Right kidney (tissue), 1 donor: Measurements from ENCODE around the gene CAPN11.
"Not testable (repeated sequence)": the region's sequence is repeated elsewhere in the genome, so short reads cannot be mapped to it uniquely, and the experiment has no call there.

Source experiments
- DNase-seq: peaks from one replicate; pipeline ENCODE4 v3.0.0-alpha.2; 2016

Gene CAPN11

GRCh38 chr6:44182911-44183390 is 24.3 kb downstream of the CAPN11 start:
- no peak for DNase-seq

DNA sequence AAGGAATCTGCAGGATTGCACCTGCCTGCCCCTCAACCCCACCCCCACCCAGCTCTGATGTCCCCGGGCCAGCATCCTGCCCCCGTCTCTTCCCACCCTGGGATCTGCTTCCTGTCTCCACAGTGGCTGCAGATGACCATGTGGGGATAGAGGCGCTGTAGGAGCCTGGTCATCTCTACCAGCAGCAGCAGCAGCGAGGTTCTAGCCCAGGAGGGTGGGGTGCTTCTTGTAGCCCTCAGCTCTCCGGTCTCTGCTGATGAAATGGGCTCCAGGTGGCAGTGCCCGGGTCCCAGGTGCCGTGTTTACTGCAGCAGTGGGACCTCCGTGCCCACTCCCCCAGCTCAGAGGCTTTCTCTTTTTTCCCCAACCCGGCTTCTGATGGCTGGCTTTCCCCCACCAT is 25.2 kb downstream of the CAPN11 start:
- DNase-seq = no peak

GRCh38 chr6:44185356-44185755 is 26.7 kb downstream of the CAPN11 start:
- not testable (repeated sequence) for DNase-seq

- no peak for DNase-seq
Measured at GRCh38 chr6:44185953-44186634, 27.5 kb downstream of the CAPN11 start.

DNA sequence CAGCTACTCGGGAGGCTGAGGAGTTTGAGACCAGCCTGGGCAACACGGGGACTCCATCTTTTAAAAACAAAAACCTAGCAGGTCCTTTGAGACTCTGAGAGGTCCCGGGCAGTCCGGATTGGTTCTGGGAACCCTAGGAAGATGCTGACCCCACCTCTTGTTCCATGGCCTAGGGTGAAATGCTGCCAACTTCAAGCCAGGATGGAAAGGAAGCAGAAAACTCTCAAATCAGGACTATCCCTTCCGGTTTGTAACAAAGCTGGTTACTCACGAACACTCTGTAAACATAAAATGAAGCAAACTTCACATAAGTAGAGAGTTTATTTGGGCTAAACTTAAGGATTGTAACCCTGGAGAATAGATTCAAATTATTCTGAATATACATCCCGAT is 28.0 kb downstream of the CAPN11 start:
- no peak for DNase-seq

- no peak for DNase-seq
Measured at GRCh38 chr6:44188819-44189218, 30.2 kb downstream of the CAPN11 start.

DNA sequence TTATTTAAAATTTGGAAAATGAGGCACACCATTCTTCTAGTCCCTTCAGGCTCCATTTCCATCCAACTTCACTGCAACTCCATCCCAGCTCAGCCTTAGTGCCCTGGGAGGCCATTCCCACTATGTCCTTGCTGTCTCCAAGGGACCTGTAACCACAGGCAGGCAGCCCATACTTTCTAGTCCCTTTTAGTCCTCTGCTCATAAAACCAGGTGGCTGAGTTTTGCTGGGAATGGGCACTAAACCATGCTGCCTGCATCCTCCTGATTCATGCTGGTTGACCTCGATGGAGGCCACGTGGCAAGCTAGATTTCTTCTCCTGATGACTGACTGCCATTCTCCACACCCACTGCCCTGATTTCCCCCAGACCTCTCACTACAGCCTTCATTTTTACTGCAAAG is 30.6 kb downstream of the CAPN11 start:
- no peak for DNase-seq

DNA sequence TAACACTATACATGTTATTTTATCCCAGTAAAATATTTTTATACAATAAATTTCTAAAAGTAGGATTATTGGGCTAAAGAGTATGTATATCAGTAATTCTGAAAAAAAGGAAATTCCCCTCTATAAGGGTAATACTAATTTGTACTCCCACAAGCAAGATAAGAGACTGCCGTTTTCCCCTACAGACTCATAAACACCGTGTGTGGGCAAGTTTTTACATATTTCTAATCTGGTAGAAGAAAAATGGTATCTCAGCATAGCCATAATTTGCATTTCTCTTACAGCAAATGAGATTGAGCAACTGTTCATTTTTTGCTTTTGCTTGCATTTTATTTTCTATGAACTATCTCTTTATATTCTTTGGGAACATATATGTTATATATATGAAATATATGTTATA is 32.1 kb downstream of the CAPN11 start:
- no peak for DNase-seq

GRCh38 chr6:44192428-44193041 is 33.9 kb downstream of the CAPN11 start:
- no peak for DNase-seq

- no peak for DNase-seq
Measured at GRCh38 chr6:44193307-44193910, 34.8 kb downstream of the CAPN11 start.

DNA sequence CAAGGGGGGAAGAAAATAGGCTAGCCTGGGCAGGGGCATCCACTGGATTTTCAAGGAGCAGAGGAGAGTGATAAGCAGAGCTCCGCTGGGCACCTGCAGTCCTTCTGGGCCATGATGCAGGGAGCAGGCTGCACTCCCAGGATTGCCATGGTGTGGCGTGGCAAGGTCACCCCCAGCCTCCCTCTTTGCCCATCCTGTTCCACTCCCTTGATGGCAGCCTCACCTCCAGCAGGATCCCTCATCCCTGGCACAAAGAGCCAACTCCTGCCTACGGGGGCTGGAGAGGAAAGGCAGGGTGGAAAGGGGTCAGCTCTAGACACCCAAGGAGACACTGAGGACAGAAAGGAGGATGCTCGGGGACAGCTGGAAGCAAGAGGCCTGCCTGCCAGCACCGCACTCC is 35.7 kb downstream of the CAPN11 start:
- no peak for DNase-seq

DNA sequence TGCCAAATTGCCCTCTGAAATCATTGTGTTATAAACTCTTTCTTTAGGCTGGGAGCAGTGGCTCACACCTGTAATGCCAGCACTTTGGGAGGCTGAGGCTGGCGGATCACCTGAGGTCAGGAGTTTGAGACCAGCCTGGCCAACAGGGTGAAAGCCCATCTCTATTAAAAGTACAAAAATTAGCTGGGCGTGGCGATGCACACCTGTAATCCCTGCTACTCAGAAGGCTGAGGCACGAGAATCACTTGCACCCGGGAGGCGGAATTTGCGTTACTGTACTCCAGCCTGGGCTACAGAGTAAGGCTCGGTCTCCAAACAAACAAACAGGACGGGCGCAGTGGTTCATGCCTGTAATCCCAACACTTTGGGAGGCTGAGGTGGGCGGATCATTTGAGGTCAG is 37.7 kb downstream of the CAPN11 start:
- not testable (repeated sequence) for DNase-seq

DNA sequence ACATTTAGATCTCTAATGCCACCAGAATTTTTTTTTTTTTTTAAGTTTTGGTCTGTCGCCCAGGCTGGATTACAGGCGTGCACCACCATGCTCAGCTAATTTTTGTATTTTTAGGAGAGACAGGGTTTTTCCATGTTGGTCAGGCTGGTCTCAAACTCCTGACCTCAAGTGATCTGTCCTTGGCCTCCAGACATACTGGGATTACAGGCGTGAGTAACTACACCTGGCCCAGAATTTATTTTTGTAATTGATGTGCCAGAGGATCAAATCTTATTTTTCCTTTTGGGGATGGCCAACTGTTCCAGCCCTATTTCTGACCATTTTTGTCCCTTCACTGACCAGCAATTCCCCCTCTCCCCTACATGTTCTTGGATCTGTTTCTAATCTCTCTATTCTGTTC is 40.1 kb downstream of the CAPN11 start:
- no peak for DNase-seq

- no peak for DNase-seq
Measured at GRCh38 chr6:44199883-44200282, 41.3 kb downstream of the CAPN11 start.

DNA sequence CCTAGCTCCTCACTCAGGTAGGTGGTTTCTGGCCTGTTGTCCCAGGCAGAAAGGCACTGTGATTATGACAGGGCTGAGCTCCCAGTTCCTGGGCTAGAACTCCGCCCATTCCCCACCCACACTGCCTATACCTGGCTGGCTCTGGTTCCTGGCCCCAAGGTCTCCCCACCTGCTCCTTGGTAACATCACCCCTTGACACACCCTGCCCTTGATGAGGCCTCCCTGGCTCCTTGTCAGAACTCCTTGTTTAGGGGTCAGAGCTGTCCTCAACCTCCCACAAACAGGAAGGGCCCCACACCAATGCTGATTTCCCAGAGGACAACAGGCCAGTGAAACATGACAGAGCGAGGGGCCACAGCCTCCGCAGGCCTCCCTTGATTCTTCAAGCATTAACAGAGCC is 42.6 kb downstream of the CAPN11 start:
- DNase-seq = no peak

DNA sequence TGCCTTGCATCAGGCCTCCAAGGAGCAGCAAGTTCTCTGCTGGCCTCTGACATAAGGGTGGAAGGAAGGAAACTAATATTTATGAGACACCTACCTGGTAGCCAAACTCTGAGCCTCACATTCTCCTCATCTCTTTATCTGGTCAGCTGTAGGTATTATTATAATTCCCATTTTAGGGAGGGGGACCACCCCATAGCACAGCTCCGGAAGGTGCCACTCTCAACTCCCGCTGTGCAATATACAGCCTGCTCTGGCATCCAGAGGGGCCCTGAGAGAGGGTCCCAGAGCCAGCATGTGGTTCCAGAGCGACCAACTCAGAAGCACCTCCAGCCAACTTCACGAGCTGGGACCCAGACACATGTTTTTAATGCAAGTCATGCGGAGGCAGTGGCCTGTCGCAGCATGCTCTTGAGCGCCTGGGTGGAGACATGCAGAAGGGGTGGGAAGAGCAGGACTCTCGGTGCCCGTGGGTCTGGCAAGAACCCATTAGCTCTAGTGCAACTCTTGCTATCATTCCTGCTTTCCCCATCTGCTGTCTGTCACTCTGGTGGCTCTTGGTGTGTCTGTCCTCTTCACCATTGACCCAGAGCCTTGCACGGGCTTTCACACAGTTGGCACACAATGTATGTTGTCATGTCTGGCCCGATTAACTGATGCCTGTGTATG is 43.2 kb downstream of the CAPN11 start:
- no peak for DNase-seq

- no peak for DNase-seq
Measured at GRCh38 chr6:44202332-44202971, 43.8 kb downstream of the CAPN11 start.

DNA sequence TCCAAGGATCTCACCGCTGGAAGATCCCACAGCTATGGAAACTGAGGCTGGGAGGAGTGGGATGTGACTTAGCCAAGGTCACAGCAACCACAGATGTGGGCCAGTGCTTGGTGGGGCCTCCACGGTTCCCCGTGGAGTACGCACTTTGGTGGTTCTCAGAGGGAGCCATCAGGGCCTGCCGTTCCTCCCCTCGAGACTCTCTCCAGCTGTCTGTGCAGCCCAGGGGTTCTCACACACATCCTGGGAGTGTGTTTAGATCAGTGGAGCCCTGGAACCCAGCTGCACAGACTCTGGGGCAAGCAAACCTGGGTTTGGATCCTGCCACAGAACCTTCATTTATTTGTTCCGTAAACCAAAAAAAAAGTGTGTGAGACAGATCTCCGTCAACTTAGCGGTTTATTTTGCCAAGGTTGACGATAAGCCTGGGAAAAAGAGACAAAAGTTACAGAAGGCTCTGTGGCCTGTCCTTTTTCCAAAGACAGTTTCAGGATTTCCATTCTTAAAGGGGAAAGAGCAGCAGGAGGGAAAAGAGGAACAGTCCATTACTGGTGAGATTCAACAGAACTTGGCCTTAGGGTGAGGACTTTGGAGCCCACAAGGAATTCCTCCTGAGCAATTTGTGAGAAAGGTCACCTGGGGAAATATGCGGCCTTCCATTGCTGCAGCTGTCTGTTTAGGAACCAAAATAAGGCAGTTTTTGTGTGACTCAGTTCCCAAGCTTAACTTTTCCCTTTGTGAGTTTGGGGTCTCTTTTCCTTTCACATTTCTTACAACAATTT is 44.5 kb downstream of the CAPN11 start:
- no peak for DNase-seq

DNA sequence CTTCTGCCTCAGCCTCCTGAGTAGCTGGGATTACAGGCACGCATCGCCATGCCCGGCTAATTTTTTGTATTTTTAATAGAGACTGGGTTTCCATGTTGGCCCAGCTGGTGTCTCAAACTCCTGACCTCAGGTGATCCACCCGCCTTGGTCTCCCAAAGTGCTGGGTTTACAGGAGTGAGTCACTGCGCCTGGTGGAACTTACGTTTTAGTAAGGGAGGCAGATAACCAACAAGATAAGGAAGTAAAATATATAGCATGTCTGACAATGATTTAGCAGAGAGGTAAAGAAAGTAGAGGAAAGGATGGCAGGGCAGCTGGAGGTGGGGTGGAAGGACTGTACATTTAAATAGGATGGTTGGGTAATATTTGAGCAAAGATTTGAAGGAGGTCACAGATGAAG is 45.3 kb downstream of the CAPN11 start:
- no peak for DNase-seq

DNA sequence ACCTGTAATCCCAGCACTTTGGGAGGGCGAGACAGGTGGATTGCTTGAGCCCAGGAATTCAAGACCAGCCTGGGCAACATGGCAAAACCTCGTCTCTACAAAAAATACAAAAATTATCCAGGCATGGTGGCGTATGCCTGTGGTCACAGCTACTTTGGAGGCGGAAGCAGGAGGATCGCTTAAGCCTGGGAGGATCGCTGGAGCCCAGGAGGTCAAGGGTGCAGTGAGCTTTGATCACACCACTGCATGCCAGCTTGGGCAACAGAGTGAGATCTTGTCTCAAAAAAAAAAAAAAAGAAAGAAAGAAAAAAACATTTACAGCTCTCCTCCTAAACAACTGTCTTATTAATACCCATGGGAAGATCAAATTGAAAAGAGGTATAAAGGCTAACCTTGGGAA is 49.3 kb downstream of the CAPN11 start:
- no peak for DNase-seq

DNA sequence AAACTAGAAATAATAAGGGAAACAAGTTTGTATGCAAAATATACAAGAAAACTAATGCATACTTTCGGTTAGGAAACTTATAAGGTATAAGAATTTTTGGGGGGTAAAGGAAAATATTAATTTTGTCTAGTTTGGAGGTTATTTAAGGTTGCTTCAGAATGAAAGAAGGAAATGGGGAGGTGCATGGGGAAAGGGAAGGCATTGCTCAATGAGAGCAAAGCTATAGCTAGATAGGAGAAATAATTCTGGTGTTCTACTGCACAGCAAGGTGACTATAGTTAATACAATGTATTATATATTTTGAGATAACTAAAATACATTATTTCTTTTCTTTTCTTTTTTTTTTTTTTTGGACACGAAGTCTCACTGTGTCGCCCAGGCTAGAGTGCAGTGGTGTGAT is 52.7 kb downstream of the CAPN11 start:
- no peak for DNase-seq

DNA sequence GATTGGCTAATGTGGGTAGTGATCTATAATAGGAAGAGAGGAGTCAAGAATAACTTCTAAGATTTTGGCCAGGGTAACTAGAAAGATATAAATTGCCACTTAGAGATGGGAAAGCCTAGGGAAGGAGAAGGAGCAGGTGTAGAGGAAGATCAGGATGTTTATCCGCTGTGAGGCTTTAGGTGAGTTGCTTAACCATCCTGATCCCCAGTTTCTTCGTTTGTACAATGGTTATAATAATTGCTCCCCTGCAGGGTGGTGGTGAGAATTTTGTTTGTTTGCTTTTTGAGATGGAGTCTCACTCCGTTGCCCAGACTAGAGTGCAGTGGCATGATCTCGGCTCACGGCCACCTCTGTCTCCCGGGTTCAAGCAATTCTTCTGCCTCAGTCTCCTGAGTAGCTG is 55.7 kb downstream of the CAPN11 start:
- DNase-seq = no peak
